GM10847 (cell line): ENCODE results near the gene CDC6.

ENCODE experiments used
- POLR2A ChIP-seq: IDR thresholded peaks from 2 replicates; pipeline ENCODE4 v1.6.1; 2011; ENCODE audit not compliant: insufficient read length; ENCODE audit errors: extremely low read depth

The CDC6 gene

DNA sequence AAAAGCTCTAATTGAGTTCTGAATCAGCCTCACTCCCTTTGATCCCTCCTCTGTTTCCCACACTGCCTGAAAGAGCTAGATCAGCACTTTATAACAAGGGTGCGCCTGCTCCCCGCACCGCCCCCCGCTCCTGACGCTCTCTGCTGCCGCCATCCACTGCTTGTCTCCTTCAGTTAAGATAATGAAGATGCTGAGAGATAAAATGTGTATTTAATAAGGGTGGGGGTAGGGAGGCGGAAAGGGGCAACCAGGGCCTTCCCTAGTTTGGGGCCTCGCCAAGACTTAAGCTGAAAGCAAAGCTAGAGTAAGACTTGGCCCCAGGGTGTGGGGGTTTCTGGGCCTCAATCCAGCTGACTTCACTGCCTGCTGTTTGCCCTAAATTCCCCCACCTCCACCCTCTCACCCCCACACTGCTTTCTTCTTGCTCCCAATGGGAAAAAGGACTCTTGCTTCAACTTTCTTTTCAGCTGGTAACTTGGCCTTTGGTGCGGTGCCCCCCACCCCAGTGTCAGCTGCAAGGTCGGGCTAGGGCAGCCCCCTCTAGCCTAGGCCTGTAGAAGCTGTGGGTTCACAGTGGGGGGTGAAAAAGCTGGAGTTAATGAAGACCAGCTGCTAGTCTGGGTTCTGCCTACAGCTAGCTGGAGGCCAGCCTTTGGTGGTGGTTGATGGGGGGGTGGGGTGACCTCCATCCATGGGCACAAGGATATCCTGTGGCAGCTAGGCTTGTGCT, 19.5 kb downstream of the CDC6 start:
- no peak for TF ChIP-seq POLR2A

DNA sequence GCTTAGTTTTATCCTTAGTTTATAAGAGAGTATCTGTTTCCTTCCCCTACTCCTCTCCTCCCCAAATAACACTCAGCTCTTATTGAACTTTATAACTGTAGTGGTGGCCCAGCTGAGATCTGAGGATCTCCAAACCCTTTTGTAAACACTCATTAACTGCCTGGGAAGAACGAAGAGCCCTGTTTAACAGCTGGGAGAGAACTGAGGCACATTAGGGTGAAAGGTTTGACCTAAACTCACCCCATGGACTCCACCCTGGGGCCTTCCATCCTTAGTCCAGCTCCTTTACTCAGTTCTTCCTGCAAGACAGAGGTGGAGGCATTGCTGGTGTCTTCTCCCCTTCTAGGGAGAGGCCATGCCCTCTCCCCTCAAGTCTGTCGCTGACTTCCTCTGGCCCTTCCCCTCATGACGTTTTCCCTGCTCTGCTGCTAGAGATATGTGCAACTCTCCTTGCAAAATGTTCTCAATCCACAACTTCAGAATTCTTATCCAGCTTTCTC, 20.1 kb downstream of the CDC6 start:
- TF ChIP-seq POLR2A = no peak

DNA sequence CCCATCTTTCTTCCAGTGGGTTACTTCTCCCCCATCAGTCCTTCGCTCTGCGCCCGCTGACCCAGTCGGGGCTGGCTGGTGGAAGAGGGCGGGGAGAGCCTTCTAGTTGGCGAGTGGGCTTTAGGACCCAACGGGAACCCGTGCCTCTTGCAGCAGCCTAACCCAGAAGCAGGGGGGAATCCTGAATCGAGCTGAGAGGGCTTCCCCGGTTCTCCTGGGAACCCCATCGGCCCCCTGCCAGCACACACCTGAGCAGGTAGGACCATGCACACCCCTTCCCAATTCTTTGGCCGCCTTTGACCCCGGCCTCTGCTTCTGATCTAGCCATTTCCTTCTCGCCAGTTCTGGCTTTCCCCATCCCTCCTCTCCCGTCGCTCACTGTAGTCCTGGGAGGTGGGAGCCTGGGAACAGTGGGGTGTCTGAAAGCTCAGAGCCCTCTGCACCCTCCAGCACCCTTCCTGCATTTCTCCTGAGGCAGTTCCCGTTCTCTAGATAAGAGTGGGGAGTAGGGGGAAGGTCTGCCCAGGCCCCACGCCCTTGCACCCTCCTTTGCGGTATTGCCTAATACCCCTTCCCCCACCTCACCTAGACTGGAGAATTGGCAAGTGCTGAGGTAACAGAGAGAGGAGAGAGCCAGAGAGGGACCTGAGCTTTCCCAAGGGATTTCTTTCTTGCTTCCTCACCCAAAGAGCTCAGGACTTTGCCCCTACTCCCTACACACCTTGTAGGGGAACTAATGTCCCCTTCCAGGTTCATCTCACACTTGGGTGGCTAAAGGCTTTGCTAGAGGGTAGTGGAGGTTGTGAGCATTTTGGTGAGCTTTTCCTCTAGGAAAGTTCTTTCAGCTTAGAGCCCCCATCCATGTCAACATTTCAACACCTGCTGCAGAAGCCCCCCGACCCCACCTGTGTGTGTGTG, 21.6 kb downstream of the CDC6 start, which contains the start of gene RARA:
RARA (plus strand) TSS at position 150 of the 918 bp plus-strand sequence. CDS start 22,039 bp downstream, outside the sequence.
- TF ChIP-seq POLR2A = no peak

DNA sequence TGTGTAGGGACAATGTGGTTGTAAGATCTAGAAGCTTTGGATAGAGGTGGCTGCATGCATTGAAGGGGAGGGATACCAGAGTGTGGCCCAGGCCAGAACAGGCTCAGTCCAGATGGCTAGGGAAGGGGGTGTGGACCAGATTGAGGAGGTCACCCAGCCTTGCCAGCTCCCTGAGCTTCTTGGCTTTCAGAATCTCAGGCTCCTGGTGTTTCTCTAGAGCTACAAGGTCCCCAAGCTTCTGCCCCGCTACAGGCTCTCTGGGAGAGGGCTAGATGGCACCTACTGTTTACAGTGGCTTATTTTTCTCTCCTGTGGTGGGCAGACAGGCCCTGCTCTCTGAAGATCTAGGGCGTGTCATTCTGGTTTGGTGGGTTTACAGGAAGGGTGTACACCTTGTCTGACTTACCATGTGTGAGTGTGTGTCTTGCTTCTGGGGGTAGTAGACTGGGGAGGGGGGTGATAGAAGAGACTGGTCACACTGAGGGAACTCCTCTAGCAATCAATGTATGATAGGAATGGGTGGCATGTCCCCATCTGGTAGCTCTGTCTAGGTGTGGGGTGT, 22.4 kb downstream of the CDC6 start:
- TF ChIP-seq POLR2A = no peak

DNA sequence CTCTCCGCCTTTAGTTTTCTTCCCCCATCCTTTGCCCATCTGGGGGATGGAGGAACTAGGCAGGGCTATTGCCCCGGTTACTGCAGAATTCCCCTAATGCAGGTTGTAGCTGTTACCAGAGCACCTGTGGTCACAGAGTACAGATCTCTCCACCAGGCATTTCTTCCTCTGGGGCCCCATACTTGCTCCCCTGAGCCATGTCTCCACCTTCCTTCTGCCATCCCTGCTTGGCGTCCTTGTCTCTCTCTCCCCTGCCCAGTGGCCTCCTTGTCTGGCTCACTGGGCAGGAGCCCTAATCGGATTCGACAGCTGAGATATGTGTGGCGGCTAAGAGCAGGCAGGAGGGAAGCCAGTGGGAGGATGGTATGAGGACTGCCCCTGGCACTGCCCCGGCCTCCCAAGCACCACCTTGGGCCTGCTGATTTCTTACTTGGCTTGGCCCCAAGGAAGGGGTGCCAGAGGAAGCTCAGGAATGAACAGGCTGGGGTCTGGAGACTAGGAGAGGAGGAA, 23.3 kb downstream of the CDC6 start:
- no peak for TF ChIP-seq POLR2A

DNA sequence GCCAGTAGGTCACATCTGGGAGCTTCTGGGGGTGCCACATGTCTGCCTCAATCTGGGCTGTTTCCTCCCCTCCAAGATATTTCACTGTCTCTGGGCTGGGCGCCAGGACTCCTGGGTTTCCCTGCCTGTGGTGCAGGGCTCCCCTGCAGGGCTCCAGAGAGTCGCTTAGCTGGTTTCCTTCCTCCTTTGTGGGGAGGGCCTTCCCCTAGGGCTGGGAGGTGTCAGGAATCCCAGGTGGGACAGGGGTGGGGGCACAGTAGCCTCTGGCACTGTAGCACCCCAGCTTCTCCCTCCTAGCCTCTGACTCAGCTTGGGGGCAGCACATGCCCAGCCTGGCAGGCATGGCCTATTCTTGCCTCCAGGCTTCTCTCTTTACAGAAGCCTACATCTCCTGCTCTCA, 23.9 kb downstream of the CDC6 start:
- no peak for TF ChIP-seq POLR2A

DNA sequence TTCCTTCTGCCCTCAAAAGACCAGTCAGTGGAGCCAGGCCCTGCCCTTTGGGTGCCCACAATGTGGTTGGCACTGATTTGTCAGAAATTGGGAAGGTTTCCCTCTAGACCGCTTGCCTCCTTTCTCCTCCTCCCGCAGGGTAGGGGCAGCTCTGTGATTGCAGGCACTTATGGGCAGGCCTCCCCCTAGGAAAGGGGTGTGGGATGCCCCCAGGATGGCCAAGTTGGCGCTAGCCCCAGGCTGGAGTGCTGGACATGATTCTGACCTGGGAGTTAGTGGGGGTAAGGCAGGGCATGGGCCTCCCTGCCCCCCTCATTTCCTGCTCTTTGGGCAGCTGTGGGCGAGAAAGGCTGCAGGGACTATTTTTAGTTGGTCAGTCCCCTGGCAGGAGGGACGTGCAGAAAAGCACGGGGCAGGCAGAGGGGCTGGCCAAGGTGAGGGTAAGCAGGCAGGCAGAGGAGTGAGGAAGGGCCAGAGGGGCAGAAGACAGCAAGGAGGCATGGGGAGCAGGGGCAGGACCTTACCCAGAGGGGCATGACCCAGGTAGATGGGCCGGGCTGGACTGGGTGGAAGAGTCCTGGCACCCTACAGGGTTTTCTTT, 24.6 kb downstream of the CDC6 start:
- TF ChIP-seq POLR2A = no peak

DNA sequence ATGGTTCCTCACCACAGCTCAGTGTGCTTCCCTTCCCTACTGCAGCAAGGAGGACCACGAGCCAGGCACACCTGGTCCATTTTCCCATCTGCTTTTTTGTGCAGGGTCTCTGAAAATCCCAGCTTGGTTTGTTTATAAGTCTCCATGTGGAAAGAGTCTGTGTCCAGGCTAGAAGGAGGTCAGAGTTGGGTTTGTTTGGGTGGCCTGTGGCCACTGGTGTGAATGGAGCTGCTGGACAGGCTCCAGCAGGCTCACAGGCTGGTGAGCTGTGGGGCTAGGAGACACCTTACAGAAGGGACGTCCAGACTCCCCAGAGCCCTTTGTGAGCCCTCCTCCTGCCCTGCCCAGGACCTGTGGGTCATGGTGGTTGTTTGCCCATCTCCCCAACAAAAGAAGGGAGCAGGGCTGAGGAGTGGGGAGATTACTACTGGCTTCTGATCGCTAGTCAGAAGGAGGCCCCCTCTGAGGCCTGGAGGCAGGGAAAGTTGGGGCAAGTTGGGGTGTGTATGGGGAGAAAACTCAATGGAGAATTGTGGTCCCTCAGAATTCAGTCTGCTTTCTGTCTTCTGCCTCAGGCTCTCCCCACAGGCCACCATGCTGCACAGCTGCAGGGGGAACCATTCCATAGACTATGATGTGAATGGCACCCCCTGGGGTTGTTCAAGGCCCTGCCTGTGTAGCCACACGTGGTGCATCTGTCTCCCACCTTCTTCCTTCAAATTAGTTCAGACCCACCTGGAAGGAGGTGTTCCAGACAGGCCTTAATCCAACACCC, 25.4 kb downstream of the CDC6 start:
- no peak for TF ChIP-seq POLR2A

DNA sequence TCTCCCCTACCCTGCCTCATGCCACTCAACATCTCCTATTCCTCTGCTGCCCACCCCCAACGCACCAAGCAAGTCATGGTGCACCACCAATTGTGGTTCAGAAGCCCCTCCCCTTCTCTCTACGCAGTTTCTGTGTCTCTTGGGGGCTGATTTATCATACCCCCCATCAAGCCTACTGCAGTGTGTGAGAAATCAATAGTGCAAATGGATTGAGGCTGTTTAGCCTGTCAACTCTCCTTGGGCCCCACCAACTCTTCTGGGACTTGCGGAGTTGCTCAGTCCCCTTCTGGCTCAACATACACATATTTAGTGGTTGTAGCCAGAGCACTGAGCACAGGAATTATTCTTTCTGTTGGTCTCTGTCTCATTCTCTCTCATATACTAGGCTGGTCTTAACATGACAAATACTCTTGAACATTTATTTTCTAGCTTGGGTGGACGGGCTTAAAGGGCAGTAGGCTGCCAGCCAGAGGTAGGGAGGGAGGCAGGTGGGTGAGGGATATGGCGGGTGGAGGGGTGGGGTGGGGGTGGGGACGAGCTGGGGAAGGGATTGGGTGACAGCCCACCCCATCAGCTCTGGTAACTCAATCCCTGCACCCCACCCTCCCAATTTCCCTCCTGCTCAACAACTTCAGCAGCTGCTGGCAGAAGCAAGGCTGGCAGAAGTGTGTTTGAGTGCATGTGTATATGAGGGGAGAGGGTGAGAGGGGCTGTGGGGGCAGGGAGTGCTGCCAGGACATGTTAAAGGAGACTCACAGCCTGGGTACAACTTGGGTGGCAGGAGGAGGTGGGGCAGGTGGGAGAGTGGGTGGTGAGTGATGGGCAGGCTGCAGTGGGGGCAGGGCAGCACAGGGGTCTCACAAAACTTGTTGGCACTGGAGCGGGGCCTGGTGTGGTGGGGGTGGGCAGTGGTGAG, 26.2 kb downstream of the CDC6 start:
- TF ChIP-seq POLR2A = no peak

DNA sequence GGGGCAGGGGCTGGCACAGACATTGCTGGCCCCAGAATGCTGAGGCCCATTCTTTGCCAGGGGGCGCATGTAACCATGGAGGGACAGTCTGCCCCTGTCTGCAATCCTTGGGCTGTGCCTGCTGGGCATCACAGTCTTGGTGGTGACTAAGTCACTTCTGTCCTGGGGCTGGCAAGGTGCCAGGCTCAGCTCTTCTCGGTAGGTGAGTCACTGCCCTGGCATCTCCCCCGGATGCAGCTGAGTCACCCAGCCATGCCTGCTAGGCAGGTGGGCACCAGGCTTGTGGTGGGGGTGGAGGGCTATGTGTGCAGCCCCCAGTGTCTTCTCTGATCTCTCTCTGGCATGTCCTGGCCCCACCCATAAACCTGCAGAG, 26.9 kb downstream of the CDC6 start:
- TF ChIP-seq POLR2A = no peak

DNA sequence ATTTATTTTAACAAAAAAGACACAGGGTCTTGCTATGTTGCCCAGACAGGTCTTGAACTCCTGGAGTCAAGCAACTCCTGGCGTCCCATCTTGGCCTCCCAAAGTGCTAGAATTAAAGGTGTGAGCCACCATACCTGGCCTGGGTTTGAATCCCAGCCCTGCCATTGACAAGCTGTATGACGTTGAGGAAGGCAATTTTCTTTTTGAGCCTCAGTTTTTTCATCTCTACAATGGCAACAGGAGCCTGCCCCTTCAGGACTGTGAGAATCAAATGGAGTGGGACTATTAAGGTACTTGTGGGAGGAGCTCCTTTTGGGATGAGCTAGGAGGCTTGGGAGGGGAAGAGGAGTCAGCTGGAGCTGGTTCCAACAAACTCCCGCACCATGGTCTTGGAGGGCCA, 27.5 kb downstream of the CDC6 start:
- TF ChIP-seq POLR2A = no peak

DNA sequence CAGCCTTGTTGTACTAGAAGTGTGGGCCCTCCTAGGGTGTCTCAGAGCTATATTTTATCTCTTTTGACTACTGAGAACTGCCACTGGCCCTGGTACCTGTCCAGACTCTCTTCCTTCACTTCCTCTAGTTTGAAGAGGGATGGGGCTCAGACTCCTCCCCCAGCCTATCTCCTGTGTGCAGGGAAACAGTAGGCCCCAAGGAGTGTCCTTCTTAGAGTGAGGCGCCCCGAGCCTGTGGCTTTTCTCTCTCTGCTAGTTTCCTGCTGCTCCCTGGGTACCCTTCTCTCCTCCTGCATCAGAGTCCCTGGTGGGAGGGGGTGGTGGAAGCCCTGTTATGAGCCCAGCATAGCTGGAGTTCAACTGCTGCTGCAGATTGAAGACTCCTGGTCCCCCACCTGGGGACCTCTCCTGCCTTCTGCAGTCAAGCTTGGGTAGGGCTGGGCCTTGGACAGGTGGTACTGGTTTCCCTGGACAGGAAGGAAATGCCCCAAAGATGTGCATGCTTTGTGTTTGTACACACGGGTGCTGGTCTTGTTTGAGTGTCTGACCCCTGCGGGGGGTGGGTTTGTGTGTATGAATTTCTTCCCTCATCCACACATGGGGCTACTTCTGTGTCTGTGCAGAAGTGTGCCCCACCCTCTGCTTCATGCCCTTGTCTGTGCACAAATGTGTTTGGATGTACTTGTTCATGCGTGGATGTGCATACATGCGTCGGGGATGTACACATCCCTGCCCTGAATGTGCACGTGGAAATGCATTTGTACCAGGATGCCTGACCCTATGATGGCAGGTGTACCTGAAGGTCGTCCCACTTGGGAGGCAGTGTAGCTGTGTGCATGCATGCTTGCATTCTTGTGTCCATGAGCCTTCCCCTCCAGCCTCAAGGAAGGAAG, 28.2 kb downstream of the CDC6 start:
- no peak for TF ChIP-seq POLR2A
